Keratinocyte (primary cell): ENCODE results near the gene MRC2.

Experiments used
- CTCF ChIP-seq, 3 experiments: IDR thresholded peaks in 1 of 3; conservative IDR thresholded peaks in 1 of 3; optimal IDR thresholded peaks in 1 of 3; 2 replicates in 2 of 3; 3 replicates in 1 of 3; pipeline versions ENCODE3 to v1.5.1; 2011; ENCODE audit warnings: low read length in 3 of 3, mild to moderate bottlenecking in 3 of 3, moderate library complexity in 2 of 3, control low read depth in 1 of 3, inconsistent platforms in 1 of 3; ENCODE audit not compliant: insufficient read depth in 2 of 3; ENCODE audit errors: extremely low read depth in 1 of 3
- EZH2 ChIP-seq: IDR thresholded peaks from one replicate; pipeline ENCODE4 v1.6.1; 2012; ENCODE audit warnings: inconsistent platforms, mild to moderate bottlenecking, low read length, moderate library complexity

- no peak for TF ChIP-seq CTCF (optimal IDR thresholded peaks at IDR 0.05 in 1 of 3, IDR thresholded peaks at IDR 0.05 in 1 of 3, conservative IDR thresholded peaks at IDR 0.05 in 1 of 3; ENCODE audit: extremely low read depth in 1 of 3, insufficient read depth in 2 of 3, low read length in 3 of 3)
- no peak for TF ChIP-seq EZH2
These were observed 39.5 kb downstream of the MRC2 start for GRCh38 chr17:62666801-62667591.
